Measurements from ENCODE around the gene GBA3.

GBA3 gene

GRCh38 chr4:22766068-22766467 lies 73.3 kb downstream of the GBA3 start:
- in situ Hi-C loops (cut with MboI; ENCODE audit: low sequenced_read_pairs, unreplicated experiment) = no loop called here
- DNase-seq (ENCODE audit: low spot score) = no peak
- no peak for TF ChIP-seq CTCF (IDR thresholded peaks at IDR 0.05; ENCODE audit: borderline replicate concordance, control extremely low read depth, extremely low read depth, insufficient read depth, missing control alignments)

- in situ Hi-C loops (cut with MboI; ENCODE audit: low sequenced_read_pairs, unreplicated experiment) = no loop called here
- TF ChIP-seq CTCF (IDR thresholded peaks at IDR 0.05; ENCODE audit: borderline replicate concordance, control extremely low read depth, extremely low read depth, insufficient read depth, missing control alignments) = no peak
- no peak for DNase-seq (ENCODE audit: low spot score)
Observed at GRCh38 chr4:22778547-22779163, 85.9 kb downstream of the GBA3 start.

- TF ChIP-seq CTCF (IDR thresholded peaks at IDR 0.05; ENCODE audit: borderline replicate concordance, control extremely low read depth, extremely low read depth, insufficient read depth, missing control alignments) = no peak
- DNase-seq (ENCODE audit: low spot score) = no peak
- in situ Hi-C loops (cut with MboI; ENCODE audit: low sequenced_read_pairs, unreplicated experiment) = no loop called here
Observed at GRCh38 chr4:22780317-22780716, 87.6 kb downstream of the GBA3 start.

GRCh38 chr4:22780797-22781196 lies 88.1 kb downstream of the GBA3 start:
- in situ Hi-C loops (cut with MboI; ENCODE audit: low sequenced_read_pairs, unreplicated experiment) = no loop called here
- no peak for TF ChIP-seq CTCF (IDR thresholded peaks at IDR 0.05; ENCODE audit: borderline replicate concordance, control extremely low read depth, extremely low read depth, insufficient read depth, missing control alignments)
- DNase-seq (ENCODE audit: low spot score) = no peak

- in situ Hi-C loops (cut with MboI; ENCODE audit: low sequenced_read_pairs, unreplicated experiment) = no loop called here
- no peak for TF ChIP-seq CTCF (IDR thresholded peaks at IDR 0.05; ENCODE audit: borderline replicate concordance, control extremely low read depth, extremely low read depth, insufficient read depth, missing control alignments)
- DNase-seq (ENCODE audit: low spot score) = no peak
Observed at GRCh38 chr4:22787753-22788375, 95.1 kb downstream of the GBA3 start.

- in situ Hi-C loops (cut with MboI; ENCODE audit: low sequenced_read_pairs, unreplicated experiment) = no loop called here
- no peak for DNase-seq (ENCODE audit: low spot score)
- TF ChIP-seq CTCF (IDR thresholded peaks at IDR 0.05; ENCODE audit: borderline replicate concordance, control extremely low read depth, extremely low read depth, insufficient read depth, missing control alignments) = no peak
Observed at GRCh38 chr4:22790631-22791030, 97.9 kb downstream of the GBA3 start.
